Fibroblast of mammary gland (primary cell): ENCODE measurements around the gene GSK3A.

Experiments
- DNase-seq: peaks from one replicate; pipeline ENCODE4 v3.0.0-alpha.2; 2010; ENCODE audit warnings: low read depth
- H3K4me3 ChIP-seq: 2 replicates; pipeline ENCODE4 v1.5.1; 2011; ENCODE audit warnings: low read depth, mild to moderate bottlenecking, low read length, moderate library complexity; ENCODE audit not compliant: control insufficient read depth
- CTCF ChIP-seq: conservative IDR thresholded peaks from 2 replicates; pipeline ENCODE4 v1.5.1; 2011; ENCODE audit warnings: low read depth, low read length, inconsistent platforms; ENCODE audit not compliant: control insufficient read depth, insufficient read depth

Gene GSK3A

GRCh38 chr19:42273407-42274064, 31.1 kb upstream of the GSK3A start:
- no peak for TF ChIP-seq CTCF
- no peak overlapping the region for H3K4me3 ChIP-seq
- no peak for DNase-seq

- no peak for TF ChIP-seq CTCF
- no peak for DNase-seq
- no peak overlapping the region for H3K4me3 ChIP-seq
These were observed 30.6 kb upstream of the GSK3A start for GRCh38 chr19:42272989-42273406.

GRCh38 chr19:42272535-42272897, 30.1 kb upstream of the GSK3A start:
- no peak for DNase-seq
- no peak for TF ChIP-seq CTCF
- no peak overlapping the region for H3K4me3 ChIP-seq

DNA sequence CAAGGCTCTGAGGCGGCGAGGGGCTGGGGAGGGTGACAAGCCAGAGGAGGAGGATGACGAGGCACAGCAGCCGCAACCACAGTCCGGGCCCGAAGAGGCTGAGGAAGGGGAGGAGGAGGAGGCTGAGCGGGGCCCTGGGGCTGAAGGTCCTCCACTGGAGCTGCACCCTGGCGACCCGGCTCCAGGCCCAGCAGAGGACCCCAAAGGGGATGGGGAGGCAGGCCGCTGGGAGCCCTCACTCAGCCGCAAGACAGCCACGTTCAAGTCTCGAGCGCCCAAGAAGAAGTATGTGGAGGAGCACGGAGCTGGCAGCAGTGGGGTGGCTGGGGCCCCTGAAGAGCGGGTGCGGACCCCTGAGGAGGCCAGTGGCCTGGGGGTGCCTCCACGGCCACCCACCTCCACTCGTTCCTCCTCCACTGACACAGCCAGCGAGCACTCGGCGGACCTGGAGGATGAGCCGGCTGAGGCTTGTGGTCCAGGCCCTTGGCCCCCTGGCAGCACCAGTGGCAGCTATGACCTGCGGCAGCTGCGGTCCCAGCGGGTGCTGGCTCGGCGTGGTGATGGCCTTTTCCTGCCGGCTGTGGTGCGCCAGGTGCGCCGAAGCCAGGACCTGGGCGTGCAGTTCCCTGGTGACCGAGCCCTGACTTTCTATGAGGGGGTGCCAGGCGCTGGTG, 29.6 kb upstream of the GSK3A start:
- no peak for DNase-seq
- no peak overlapping the region for H3K4me3 ChIP-seq
- TF ChIP-seq CTCF, result no peak

- H3K4me3 ChIP-seq, result peak overlapping the region; percentile 76
- no peak for TF ChIP-seq CTCF
- DNase-seq, result no peak
These were observed 28.6 kb upstream of the GSK3A start for GRCh38 chr19:42271045-42271419.

DNA sequence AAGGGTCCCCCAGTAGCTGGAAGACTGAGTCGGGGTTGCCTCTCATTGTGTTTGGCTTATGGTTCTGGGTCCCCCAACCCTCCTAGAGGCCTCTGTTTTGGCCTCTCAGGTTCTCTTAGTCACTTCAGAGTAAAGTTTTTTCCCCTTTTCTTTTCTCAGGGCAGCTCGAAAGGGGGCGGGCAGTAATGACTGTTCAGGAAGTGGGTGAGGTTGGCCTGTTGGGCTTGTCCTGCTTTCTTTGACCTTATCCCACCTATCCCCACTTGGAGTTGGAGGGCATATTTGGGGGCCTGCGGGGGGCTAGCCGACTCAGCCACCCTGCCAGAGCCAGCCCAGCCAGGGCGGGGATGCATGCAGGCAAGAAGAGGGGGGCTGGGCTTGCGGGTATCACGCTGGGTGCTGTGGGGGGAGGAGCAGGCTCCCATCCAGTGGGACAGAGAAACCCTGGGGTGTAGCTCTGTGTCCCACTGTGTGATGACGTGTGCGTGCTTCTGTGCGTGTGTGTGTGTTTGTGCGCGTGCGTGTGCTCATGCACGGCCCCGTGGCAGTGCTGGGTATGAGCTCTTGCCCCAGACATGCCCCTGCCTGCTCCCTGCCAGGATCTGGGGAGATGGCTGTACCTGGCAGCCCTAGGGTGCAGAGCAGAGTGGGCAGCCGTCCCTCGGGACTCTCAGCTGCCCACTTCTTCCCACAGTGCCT, 28.1 kb upstream of the GSK3A start:
- DNase-seq, result peak; percentile 81
- peak overlapping the region; percentile 76 for H3K4me3 ChIP-seq
- TF ChIP-seq CTCF, result no peak
